Right hindlimb (tissue), 1 donor: ENCODE data around the gene EPHA4.

Experiments
- DNase-seq: peaks from one replicate; pipeline ENCODE4 v3.0.0-alpha.2; 2018

EPHA4 gene

GRCh38 chr2:221572219-221572820 is at the start of gene EPHA4:
TSS of gene EPHA4 (minus strand) at chr2:221572304. CDS start at chr2:221572248, 56 bp downstream.
- peak; percentile 94 for DNase-seq

GRCh38 chr2:221618007-221618406 is 45.9 kb upstream of the EPHA4 start:
- DNase-seq: no peak

- DNase-seq: no peak
Observed at GRCh38 chr2:221616561-221616960, 44.5 kb upstream of the EPHA4 start.

GRCh38 chr2:221614274-221614673 is 42.2 kb upstream of the EPHA4 start:
- no peak for DNase-seq

- no peak for DNase-seq
Observed at GRCh38 chr2:221612800-221613199, 40.7 kb upstream of the EPHA4 start.

GRCh38 chr2:221612161-221612560 is 40.1 kb upstream of the EPHA4 start:
- DNase-seq: no peak

- DNase-seq: no peak
Observed at GRCh38 chr2:221610675-221611074, 38.6 kb upstream of the EPHA4 start.

- no peak for DNase-seq
Observed at GRCh38 chr2:221610255-221610654, 38.2 kb upstream of the EPHA4 start.

- DNase-seq: no peak
Observed at GRCh38 chr2:221608442-221608841, 36.3 kb upstream of the EPHA4 start.

GRCh38 chr2:221606424-221606823 is 34.3 kb upstream of the EPHA4 start:
- no peak for DNase-seq

GRCh38 chr2:221605751-221606240 is 33.7 kb upstream of the EPHA4 start:
- DNase-seq: no peak

- no peak for DNase-seq
Observed at GRCh38 chr2:221602938-221603337, 30.8 kb upstream of the EPHA4 start.

GRCh38 chr2:221601376-221601775 is 29.3 kb upstream of the EPHA4 start:
- no peak for DNase-seq

- DNase-seq: no peak
Observed at GRCh38 chr2:221600388-221600787, 28.3 kb upstream of the EPHA4 start.

GRCh38 chr2:221596192-221596591 is 24.1 kb upstream of the EPHA4 start:
- DNase-seq: peak; percentile 41

- no peak for DNase-seq
Observed at GRCh38 chr2:221590861-221591365, 18.8 kb upstream of the EPHA4 start.

GRCh38 chr2:221589696-221590095 is 17.6 kb upstream of the EPHA4 start:
- no peak for DNase-seq

- DNase-seq: no peak
Observed at GRCh38 chr2:221588306-221588985, 16.3 kb upstream of the EPHA4 start.

- DNase-seq: no peak
Observed at GRCh38 chr2:221581986-221582385, 9.9 kb upstream of the EPHA4 start.

GRCh38 chr2:221574231-221574570 is 2.1 kb upstream of the EPHA4 start:
- no peak for DNase-seq

GRCh38 chr2:221573430-221574230 is 1.5 kb upstream of the EPHA4 start:
- peak; percentile 93 for DNase-seq

- DNase-seq: peak; percentile 84
Observed at GRCh38 chr2:221572821-221573429, 821 bp upstream of the EPHA4 start.

GRCh38 chr2:221571551-221572218 is 419 bp downstream of the EPHA4 start:
- DNase-seq: peak; percentile 61
